ENCODE results near the gene GID8.

DNA sequence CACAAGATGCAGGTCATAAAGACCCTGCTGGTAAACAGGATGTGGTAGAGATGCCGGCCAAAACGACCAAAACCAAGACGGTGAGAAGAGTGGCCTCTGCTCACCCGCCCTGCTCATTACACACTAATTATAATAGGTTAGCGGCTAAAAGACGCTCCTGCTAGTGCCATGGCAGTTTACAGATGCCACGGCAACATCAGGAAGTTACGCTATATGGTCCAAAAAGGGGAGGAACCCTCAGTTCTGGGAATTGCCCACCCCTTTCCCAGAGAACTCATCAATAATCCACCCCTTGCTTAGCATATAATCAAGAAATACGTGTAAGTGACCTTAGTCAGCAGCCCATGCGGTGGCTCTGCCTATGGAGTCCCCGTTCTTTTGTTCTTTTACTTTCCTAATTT, 51.3 kb downstream of the GID8 start:
- TF ChIP-seq EZH2 (IDR thresholded peaks at IDR 0.05; ENCODE audit: low read length, unreplicated experiment) = no peak
- TF ChIP-seq, protein P1, sequence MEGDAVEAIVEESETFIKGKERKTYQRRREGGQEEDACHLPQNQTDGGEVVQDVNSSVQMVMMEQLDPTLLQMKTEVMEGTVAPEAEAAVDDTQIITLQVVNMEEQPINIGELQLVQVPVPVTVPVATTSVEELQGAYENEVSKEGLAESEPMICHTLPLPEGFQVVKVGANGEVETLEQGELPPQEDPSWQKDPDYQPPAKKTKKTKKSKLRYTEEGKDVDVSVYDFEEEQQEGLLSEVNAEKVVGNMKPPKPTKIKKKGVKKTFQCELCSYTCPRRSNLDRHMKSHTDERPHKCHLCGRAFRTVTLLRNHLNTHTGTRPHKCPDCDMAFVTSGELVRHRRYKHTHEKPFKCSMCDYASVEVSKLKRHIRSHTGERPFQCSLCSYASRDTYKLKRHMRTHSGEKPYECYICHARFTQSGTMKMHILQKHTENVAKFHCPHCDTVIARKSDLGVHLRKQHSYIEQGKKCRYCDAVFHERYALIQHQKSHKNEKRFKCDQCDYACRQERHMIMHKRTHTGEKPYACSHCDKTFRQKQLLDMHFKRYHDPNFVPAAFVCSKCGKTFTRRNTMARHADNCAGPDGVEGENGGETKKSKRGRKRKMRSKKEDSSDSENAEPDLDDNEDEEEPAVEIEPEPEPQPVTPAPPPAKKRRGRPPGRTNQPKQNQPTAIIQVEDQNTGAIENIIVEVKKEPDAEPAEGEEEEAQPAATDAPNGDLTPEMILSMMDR (conservative IDR thresholded peaks at IDR 0.05; ENCODE audit: low read depth, low read length) = no peak
- TF ChIP-seq EZH2phosphoT487 (IDR thresholded peaks at IDR 0.05; ENCODE audit: borderline replicate concordance, low read length) = no peak
